ENCODE measurements around the gene METTL16. TPM values are rescaled to one million over a fixed set of nuclear protein-coding genes. Genes with fewer than 3 reads are reported as not detected.

METTL16 gene
- total and polyA plus RNA-seq, 2 donors (not counting 1 experiment from before 2014, with no cell fraction given): 19.2 to 56.5 TPM

DNA sequence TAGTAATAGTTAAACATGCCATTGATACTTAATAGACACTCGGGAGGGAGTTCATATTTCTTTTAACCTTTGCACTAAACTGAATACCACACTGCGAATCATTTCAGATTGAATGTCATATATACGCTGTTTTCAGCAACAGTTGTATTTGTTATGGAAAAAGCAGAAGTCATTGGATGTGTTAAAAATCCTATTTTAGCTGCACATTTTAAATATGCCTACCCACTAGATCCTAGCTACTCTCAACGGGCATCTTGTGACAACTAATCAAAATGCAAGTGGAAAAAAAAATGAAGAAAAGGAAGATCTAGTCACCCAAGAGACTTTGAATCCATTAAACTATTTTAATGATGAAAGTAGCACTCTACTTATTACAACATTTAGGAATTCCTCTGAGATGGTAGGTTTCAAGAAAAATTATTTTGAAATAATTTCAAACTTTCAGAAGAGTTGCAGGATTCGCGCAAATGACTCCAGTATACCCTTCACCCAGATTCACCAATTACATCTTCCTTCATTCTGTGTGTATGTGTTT is 59.4 kb downstream of the METTL16 start:
- CTCF ChIA-PET: interaction anchor here (1.3 kb wide), 1 partner anchor 36 kb away, joined by 4 read pairs; no protein-coding TSS in a partner anchor
- H3K36me3 ChIP-seq (replicated peaks in 1 of 2; ENCODE audit: control extremely low read depth in 1 of 2, control insufficient read depth in 1 of 2, extremely low read depth in 1 of 2, insufficient read depth in 2 of 2, low read length in 1 of 2): peaks cover 0 to 18% of the 10 kb centered on the region in 2 experiments
- no peak overlapping the region for H3K9ac ChIP-seq (ENCODE audit: low read length)
- no peak overlapping the region for H3K4me3 ChIP-seq (ENCODE audit: control extremely low read depth in 1 of 5, extremely low read depth in 1 of 5, insufficient read depth in 1 of 5, low read depth in 2 of 5, low read length in 4 of 5)
- TF ChIP-seq, protein P1, sequence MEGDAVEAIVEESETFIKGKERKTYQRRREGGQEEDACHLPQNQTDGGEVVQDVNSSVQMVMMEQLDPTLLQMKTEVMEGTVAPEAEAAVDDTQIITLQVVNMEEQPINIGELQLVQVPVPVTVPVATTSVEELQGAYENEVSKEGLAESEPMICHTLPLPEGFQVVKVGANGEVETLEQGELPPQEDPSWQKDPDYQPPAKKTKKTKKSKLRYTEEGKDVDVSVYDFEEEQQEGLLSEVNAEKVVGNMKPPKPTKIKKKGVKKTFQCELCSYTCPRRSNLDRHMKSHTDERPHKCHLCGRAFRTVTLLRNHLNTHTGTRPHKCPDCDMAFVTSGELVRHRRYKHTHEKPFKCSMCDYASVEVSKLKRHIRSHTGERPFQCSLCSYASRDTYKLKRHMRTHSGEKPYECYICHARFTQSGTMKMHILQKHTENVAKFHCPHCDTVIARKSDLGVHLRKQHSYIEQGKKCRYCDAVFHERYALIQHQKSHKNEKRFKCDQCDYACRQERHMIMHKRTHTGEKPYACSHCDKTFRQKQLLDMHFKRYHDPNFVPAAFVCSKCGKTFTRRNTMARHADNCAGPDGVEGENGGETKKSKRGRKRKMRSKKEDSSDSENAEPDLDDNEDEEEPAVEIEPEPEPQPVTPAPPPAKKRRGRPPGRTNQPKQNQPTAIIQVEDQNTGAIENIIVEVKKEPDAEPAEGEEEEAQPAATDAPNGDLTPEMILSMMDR (IDR thresholded peaks at IDR 0.05): no peak
- TF ChIP-seq EZH2 (IDR thresholded peaks at IDR 0.05; ENCODE audit: borderline replicate concordance, insufficient read depth, low read depth, low read length, poor library complexity, severe bottlenecking): no peak
- no peak overlapping the region for H3K27ac ChIP-seq (ENCODE audit: low read length in 2 of 2)
- H3K9me3 ChIP-seq (ENCODE audit: control extremely low read depth in 1 of 3, control insufficient read depth in 2 of 3, insufficient read depth in 1 of 3, low read length in 2 of 3): no peaks in the 10 kb centered on the region
- H3K4me3 Mint-ChIP-seq: no peak overlapping the region
- ATAC-seq (ENCODE audit: low read depth): no peak
- no peak overlapping the region for H3K4me2 ChIP-seq (replicated peaks; ENCODE audit: low read depth, low read length, poor library complexity, severe bottlenecking)
- H4K20me1 ChIP-seq (ENCODE audit: control insufficient read depth, insufficient read depth, low read length, poor library complexity, severe bottlenecking): no peaks in the 10 kb centered on the region
- H3K27me3 Mint-ChIP-seq: no peaks in the 10 kb centered on the region
- H3K79me2 ChIP-seq (ENCODE audit: control insufficient read depth, insufficient read depth, low read length): no peaks in the 10 kb centered on the region
- DNase-seq: no peak
- no peak overlapping the region for H3K27ac Mint-ChIP-seq
- intact Hi-C loops (cut with micrococcal nuclease): no loop called here
- no peaks in the 10 kb centered on the region for H3K4me1 Mint-ChIP-seq
- POLR2A ChIA-PET: no interaction called here
- WGBS (ENCODE audit: insufficient coverage): no CpG with 5 or more reads among the region's 6 CpGs
- H3K27me3 ChIP-seq (replicated peaks in 1 of 4; ENCODE audit: control extremely low read depth in 1 of 4, control insufficient read depth in 3 of 4, insufficient read depth in 4 of 4, low read length in 3 of 4): no peaks in the 10 kb centered on the region
- H3K4me1 ChIP-seq (ENCODE audit: control insufficient read depth in 2 of 2, insufficient read depth in 2 of 2, low read length in 2 of 2): no peaks in the 10 kb centered on the region
- H2AFZ ChIP-seq (ENCODE audit: insufficient read depth, low read depth, low read length, poor library complexity, severe bottlenecking): no peak overlapping the region
- no peaks in the 10 kb centered on the region for H3K9me3 Mint-ChIP-seq (ENCODE audit: insufficient read depth)

- no peaks in the 10 kb centered on the region for H3K79me2 ChIP-seq (ENCODE audit: control insufficient read depth, insufficient read depth, low read length)
- 60% methylated on average over 2 of the region's 5 CpGs for whole genome bisulfite sequencing (ENCODE audit: insufficient coverage)
- H3K9ac ChIP-seq (ENCODE audit: low read length): no peak overlapping the region
- DNase-seq (no peak), ATAC-seq (ENCODE audit: low read depth) (no peak)
- TF ChIP-seq, protein P1 (IDR thresholded peaks at IDR 0.05): no peak
- TF ChIP-seq EZH2 (IDR thresholded peaks at IDR 0.05; ENCODE audit: borderline replicate concordance, insufficient read depth, low read depth, low read length, poor library complexity, severe bottlenecking): no peak
- no peak overlapping the region for H3K4me3 Mint-ChIP-seq
- no peaks in the 10 kb centered on the region for H4K20me1 ChIP-seq (ENCODE audit: control insufficient read depth, insufficient read depth, low read length, poor library complexity, severe bottlenecking)
- no peak overlapping the region for H3K27ac ChIP-seq (ENCODE audit: low read length in 2 of 2)
- H3K27ac Mint-ChIP-seq: no peak overlapping the region
- H3K27me3 ChIP-seq (replicated peaks in 1 of 4; ENCODE audit: control extremely low read depth in 1 of 4, control insufficient read depth in 3 of 4, insufficient read depth in 4 of 4, low read length in 3 of 4): no peaks in the 10 kb centered on the region
- POLR2A ChIA-PET: no interaction called here
- peaks cover 3% of the 10 kb centered on the region for H3K9me3 Mint-ChIP-seq (ENCODE audit: insufficient read depth)
- H3K36me3 ChIP-seq (replicated peaks in 1 of 2; ENCODE audit: control extremely low read depth in 1 of 2, control insufficient read depth in 1 of 2, extremely low read depth in 1 of 2, insufficient read depth in 2 of 2, low read length in 1 of 2): peaks cover 0 to 6% of the 10 kb centered on the region in 2 experiments
- H3K9me3 ChIP-seq (ENCODE audit: control extremely low read depth in 1 of 3, control insufficient read depth in 2 of 3, insufficient read depth in 1 of 3, low read length in 2 of 3): peaks cover 0 to 7% (median 0%) of the 10 kb centered on the region in 3 donors
- H3K27me3 Mint-ChIP-seq: no peaks in the 10 kb centered on the region
- intact Hi-C loops (cut with micrococcal nuclease): no loop called here
- CTCF ChIA-PET: no interaction called here
- H3K4me1 ChIP-seq (ENCODE audit: control insufficient read depth in 2 of 2, insufficient read depth in 2 of 2, low read length in 2 of 2): no peaks in the 10 kb centered on the region
- H2AFZ ChIP-seq (ENCODE audit: insufficient read depth, low read depth, low read length, poor library complexity, severe bottlenecking): no peak overlapping the region
- H3K4me2 ChIP-seq (replicated peaks; ENCODE audit: low read depth, low read length, poor library complexity, severe bottlenecking): no peak overlapping the region
- no peaks in the 10 kb centered on the region for H3K4me1 Mint-ChIP-seq
- no peak overlapping the region for H3K4me3 ChIP-seq (ENCODE audit: control extremely low read depth in 1 of 5, extremely low read depth in 1 of 5, insufficient read depth in 1 of 5, low read depth in 2 of 5, low read length in 4 of 5)
Measured at GRCh38 chr17:2450016-2450650, 61.6 kb downstream of the METTL16 start.

All from B cell (primary cell).